ENCODE measurements around the gene SLC12A7. TPM values are rescaled to one million over a fixed set of nuclear protein-coding genes. Genes with fewer than 3 reads are reported as not detected.

The SLC12A7 gene
- total and polyA plus RNA-seq, 7 donors, result 7.2 to 54.3 (median 16.8) TPM

DNA sequence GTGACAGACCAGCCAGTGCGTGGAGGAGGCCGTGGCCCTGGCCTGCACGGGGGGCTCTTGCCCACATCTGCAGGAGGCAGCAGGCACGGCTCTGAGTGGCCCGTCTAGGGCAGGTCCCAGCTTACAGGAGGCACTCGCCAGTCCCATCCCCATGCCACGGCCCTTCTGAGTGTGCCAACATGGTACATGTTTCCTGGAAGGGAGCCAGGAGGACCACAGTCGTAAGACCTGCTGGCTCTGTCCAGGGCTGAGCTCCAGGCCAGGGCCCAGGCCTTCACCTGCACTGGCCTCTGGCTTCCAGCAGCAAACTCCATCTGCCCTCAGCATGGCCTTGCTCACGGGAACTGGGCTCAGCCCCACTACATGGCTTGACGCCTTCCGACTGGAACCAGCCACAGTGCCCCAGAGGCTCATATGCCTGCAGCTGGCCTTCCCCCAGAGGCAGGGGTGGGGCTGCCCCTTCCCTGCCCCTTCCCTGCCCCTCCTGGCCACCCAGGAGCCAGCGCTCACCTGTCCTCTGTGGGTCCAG, 99.5 kb downstream of the SLC12A7 start:
- intact Hi-C loops (cut with DNase I), result no loop called here
- TF ChIP-seq POLR2AphosphoS5 (IDR thresholded peaks at IDR 0.05) (no peak), EP300 (IDR thresholded peaks at IDR 0.05) (no peak), POLR2A (IDR thresholded peaks at IDR 0.05) (no peak), CTCF (IDR thresholded peaks at IDR 0.05) (no peak)
- H3K9me3 ChIP-seq, result no peaks in the 10 kb centered on the region
- 85 to 93% methylated on average over 12 of the region's 12 CpGs for WGBS, 2 donors
- peaks cover 13 to 36% (median 36%) of the 10 kb centered on the region in 3 donors for H3K27me3 ChIP-seq
- DNase-seq, result peak; percentile 68
- no peak overlapping the region for H3K4me3 ChIP-seq
- no peaks in the 10 kb centered on the region for H3K36me3 ChIP-seq
- no peak overlapping the region for H3K27ac ChIP-seq
- peaks cover 0 to 26% (median 20%) of the 10 kb centered on the region in 4 donors for H3K4me1 ChIP-seq

DNA sequence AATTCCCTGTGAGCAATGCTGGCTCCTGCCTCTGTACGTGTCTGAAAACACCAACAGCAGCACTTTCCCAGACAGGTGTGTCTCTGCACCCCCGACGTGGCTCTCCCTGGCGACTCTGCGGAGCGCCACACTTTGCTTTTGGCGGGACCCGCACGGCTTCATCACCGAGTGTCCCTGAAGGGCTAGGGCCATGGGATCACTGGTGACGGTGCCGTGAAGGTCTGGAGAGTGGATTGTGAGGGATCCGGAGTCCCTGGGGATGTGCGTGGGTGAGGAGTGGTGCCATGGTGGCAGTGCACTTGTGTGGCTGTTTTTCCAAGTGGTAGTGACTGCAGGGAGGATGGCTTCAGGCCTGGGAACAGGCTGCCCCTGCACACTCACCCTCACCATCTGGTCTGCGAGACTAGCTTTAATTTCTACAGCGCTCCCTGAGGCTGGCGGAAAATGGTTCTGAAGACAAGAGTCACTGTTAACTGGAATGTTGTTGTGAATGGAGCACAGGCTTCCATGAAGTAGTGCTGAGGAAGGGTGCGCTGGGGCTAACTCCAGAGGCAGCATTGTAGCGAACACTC, 100.0 kb downstream of the SLC12A7 start:
- 75 to 91% methylated on average over 19 of the region's 19 CpGs for WGBS, 2 donors
- Histone ChIP-seq H3K36me3 (no peaks in the 10 kb centered on the region), H3K4me3 (no peak overlapping the region), H3K27ac (no peak overlapping the region), H3K4me1 (peaks cover 0 to 26% (median 20%) of the 10 kb centered on the region in 4 donors), H3K9me3 (no peaks in the 10 kb centered on the region), H3K27me3 (peaks cover 13 to 36% (median 36%) of the 10 kb centered on the region in 3 donors)
- peak; percentile 56 for DNase-seq
- intact Hi-C loops (cut with DNase I), result no loop called here
- TF ChIP-seq POLR2A (IDR thresholded peaks at IDR 0.05) (no peak), CTCF (IDR thresholded peaks at IDR 0.05) (no peak), EP300 (IDR thresholded peaks at IDR 0.05) (no peak), POLR2AphosphoS5 (IDR thresholded peaks at IDR 0.05) (no peak)

DNA sequence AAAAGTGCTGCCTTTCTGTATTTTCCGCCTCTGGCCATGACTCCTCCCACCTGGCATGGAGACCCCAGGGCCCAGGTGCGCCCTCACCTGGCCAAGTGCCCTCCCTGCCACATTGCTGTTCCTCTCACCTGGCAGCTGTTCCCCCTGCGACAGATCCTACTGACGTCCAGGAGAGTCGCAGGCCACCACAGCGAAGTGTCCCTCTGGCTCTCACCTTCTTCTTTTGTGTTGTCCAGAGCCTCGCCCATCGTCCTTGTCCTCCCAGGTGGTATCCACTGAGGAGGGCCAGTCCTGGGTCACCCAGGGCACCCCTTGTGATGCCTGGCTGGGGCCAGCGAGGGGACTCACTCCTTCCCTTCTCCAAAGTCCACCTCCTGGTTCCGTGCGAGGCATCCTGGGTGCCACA, 100.6 kb downstream of the SLC12A7 start:
- WGBS, 2 donors, result 42 to 63% methylated on average over 11 of the region's 11 CpGs
- TF ChIP-seq POLR2A (IDR thresholded peaks at IDR 0.05) (no peak), EP300 (IDR thresholded peaks at IDR 0.05) (no peak), POLR2AphosphoS5 (IDR thresholded peaks at IDR 0.05) (no peak), CTCF (IDR thresholded peaks at IDR 0.05) (no peak)
- H3K9me3 ChIP-seq, result no peaks in the 10 kb centered on the region
- H3K27me3 ChIP-seq, result peaks cover 13 to 36% (median 36%) of the 10 kb centered on the region in 3 donors
- H3K4me3 ChIP-seq, result no peak overlapping the region
- no peaks in the 10 kb centered on the region for H3K36me3 ChIP-seq
- intact Hi-C loops (cut with DNase I), result no loop called here
- H3K27ac ChIP-seq, result no peak overlapping the region
- DNase-seq, result peak; percentile 58
- peaks cover 0 to 26% (median 20%) of the 10 kb centered on the region in 4 donors for H3K4me1 ChIP-seq

- Histone ChIP-seq H3K36me3 (no peaks in the 10 kb centered on the region), H3K27me3 (peaks cover 13 to 36% (median 36%) of the 10 kb centered on the region in 3 donors), H3K4me3 (no peak overlapping the region), H3K9me3 (no peaks in the 10 kb centered on the region), H3K4me1 (peaks cover 0 to 27% (median 21%) of the 10 kb centered on the region in 4 donors), H3K27ac (no peak overlapping the region)
- WGBS, 2 donors, result 30 to 70% methylated on average over 13 of the region's 13 CpGs
- intact Hi-C loops (cut with DNase I), result no loop called here
- peak; percentile 61 for DNase-seq
- TF ChIP-seq POLR2AphosphoS5 (IDR thresholded peaks at IDR 0.05) (no peak), POLR2A (IDR thresholded peaks at IDR 0.05) (no peak), CTCF (IDR thresholded peaks at IDR 0.05) (no peak), EP300 (IDR thresholded peaks at IDR 0.05) (no peak)
These were observed 101.2 kb downstream of the SLC12A7 start for GRCh38 chr5:1010641-1011046.

All from sigmoid colon (tissue), 7 donors.